ENCODE results near the gene SEMA3F. TPM values are rescaled to one million over a fixed set of nuclear protein-coding genes. Genes with fewer than 3 reads are reported as not detected.

Gene SEMA3F
- total RNA-seq, 1 donor from 2014 or later: 9.1 TPM

DNA sequence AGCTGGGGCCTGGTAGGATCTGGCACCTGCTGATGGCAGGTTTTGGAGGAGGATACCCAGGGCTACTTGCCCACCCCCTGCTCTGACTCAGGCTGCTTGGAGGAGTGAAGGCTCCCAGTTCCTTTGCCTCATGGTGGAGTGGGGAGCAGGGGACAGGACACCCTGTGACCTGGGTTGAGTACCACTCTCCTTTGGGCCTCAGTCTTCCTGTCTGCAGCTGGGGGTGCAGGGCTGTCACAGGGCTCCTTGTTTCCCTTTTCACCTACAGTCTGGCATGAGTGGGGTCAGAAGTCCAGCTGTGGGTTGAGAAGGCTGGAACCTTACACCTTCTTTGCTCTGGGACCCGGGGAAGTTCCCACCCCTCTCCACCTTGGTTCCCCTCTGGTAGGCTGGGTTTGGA is 14.7 kb downstream of the SEMA3F start:
- no peak for DNase-seq (ENCODE audit: low spot score)

DNA sequence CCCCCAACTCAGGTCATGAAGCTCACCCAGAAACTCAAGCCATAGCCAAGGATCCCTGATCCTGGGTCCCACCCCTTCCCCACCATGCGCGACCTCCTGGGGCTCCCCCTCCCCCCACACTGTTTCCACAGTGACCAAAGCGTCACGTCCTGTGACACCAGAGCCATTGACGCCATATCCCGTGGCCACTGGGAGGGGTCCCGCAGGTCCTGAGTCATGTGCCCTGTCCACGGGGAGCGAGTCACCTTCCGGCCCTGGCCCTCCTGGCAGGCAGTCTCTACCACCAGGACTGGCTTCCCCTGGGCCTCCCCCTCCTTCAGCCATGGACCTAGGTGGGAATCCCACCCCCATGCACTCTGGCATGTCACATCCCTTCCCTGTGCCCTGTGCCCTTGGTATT is 15.6 kb downstream of the SEMA3F start:
- DNase-seq (ENCODE audit: low spot score): no peak

DNA sequence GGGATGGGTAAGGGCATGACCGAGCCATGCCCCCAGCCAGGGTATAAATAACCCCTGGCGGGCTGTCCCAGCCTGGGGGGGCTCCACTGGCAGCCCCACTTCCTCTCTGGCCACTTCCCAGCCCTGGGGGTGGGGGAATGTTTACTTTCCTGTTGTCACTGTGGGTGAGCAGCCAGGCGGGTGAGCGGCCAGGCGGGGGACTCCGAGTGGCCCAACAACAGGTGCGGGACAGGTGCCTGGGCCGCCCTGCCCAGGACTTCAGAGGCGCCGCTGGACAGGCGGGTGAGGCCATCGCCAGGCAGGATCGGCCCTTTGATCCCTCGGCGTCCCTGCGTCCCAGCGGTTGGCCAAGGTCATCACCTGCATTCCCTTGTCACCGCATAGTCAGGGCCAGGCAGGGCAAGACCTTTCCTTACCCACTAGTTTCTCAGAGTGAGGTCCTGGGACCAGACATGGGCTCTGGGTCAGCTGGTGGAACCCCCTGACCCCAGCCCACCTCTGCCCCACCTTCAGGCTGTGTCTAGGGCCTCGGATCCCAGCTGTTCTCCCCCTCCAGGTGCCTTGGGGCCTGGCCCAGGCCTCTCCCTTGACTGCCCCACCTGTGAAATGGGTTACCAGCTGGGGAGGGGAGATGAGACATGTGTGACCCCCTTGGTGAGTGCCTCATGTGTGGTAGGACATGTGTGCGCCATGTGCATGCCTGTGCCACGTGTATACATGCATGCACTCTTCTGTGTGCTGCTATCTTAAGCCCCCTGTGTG is 16.6 kb downstream of the SEMA3F start:
- DNase-seq (ENCODE audit: low spot score): no peak

DNA sequence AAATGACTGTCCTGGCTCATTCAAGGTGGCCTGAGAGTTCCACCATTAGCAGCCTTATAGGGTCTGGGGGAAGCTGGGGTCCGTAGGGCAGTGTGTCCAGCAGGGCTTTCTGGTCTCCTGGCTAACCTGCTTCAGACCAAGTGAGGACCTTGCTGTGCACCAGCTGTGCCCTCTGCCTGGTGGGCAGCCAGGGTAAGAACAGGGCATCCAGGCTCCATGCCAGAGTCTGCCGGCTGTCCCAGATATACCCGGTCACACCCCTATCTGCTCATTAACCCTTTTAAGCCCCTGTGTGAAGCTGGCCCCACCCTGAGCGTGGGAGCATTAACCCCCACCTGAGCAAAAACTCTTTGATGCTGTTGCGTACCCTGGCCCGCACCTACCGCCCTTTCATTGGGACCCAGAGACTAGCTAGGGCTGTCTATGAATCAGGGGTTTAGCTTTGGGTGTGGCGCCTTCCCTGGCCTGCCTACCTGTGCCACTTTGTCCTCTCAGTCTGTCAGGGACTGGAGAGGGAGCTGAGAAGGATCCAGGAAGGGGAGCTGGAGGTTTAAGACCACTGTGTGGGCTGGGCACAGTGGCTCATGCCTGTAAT is 17.6 kb downstream of the SEMA3F start:
- DNase-seq (ENCODE audit: low spot score): no peak

DNA sequence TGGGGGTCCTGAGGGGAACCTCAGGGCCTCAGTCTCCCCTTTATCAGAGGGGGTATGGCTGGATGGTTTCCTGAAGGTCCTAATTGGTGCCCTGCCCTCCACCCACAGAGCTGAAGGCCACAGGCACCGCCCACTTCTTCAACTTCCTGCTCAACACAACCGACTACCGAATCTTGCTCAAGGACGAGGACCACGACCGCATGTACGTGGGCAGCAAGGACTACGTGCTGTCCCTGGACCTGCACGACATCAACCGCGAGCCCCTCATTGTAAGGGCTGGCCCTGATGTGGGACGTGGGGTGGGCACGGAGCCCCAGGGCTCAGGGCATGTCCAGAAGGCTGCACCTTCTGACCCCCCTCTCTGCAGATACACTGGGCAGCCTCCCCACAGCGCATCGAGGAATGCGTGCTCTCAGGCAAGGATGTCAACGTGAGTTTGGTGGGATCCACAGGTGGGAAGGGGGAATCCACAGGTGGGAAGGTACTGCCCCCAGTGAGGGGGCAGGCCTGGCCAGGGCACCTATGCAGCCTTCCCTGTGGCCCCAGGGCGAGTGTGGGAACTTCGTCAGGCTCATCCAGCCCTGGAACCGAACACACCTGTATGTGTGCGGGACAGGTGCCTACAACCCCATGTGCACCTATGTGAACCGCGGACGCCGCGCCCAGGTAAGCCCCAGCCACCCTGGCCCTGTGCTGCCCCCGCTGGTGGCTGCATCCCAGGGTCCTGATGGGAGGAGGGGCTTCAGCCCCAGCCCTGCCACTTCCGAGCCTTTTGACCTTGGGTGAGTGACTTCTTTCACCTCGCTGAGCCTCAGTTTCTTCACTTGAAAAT is 18.8 kb downstream of the SEMA3F start:
- no peak for DNase-seq (ENCODE audit: low spot score)

DNA sequence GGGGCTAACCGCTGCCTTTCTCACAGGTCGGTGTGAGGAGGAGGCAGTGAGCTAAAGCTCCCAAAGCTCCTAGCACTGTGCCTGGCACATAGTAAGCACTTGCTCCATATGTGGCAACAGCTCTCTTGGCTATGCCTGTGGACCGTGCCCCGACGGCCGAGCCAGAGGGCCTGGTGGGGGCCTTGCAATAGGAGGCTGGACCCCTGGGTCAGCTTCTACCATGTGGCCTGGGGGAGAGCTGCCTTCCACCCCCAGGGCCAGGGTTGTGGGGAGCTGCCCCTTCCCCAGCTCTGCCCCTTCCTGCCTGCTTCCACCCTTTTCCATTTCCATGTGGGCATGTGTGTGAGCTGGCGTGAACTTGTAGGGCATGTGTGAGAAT is 19.4 kb downstream of the SEMA3F start:
- DNase-seq (ENCODE audit: low spot score): no peak

DNA sequence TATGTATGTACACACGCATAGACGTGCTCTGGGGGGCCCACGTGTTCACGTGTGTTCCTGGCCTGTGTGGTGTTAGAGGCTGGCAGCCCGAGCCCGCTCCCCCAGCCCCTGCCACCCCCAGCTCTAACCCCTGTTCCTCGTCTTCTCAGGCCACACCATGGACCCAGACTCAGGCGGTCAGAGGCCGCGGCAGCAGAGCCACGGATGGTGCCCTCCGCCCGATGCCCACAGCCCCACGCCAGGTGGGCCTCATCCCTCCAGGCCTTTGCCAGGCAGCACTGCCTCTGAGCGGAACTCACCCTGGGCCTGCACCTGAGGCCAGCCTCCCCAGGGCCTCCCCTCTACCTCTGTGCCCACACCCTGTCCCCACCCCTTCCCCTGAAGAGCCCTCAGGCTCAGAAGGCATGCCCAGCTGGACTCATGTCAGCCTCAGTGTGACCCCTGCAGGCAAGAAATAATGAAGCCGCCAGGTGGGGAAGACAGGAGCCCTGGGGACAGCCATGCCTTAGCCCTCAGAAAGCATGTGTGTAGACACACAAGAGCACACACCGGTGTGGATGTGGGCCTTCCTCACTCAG is 19.9 kb downstream of the SEMA3F start:
- DNase-seq (ENCODE audit: low spot score): no peak

DNA sequence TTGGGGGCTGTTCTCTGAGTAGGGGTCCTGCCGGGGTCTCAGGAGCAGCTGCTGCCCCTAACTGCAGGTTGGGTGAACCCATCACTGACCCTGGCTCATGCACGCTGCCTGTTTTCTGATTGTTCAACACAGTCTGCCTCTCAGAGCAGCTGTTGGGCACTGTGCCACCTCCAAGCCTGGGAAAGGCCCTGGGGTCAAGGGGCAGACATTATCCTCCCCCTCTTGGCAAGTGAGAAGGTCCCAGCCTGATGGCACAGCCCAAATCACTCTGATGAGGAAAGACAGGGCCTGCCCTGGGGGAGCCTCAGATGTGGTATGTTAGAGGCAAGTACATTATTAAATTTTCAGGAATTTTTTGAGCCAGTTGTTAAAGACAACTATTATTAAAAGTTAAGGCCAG is 22.2 kb downstream of the SEMA3F start:
- DNase-seq (ENCODE audit: low spot score): no peak

DNA sequence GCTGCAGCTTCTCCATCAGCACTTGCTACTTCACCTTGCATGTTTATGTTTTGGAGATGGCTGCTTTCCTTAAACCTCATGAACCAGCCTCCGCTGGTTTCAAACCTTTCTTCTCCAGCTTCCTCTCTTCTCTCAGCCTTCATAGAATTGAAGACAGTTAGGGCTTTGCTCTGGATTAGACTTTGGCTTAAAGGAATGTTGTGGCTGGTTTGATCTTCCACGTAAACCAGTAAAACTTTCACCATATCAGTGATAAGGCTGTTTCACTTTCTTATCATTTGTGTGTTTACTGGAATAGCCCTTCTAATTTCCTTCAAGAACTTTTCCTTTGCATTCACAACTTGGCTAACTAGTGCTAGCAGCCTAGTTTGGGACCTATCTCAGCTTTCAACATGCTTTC is 24.6 kb downstream of the SEMA3F start:
- DNase-seq (ENCODE audit: low spot score): peak; percentile 79

DNA sequence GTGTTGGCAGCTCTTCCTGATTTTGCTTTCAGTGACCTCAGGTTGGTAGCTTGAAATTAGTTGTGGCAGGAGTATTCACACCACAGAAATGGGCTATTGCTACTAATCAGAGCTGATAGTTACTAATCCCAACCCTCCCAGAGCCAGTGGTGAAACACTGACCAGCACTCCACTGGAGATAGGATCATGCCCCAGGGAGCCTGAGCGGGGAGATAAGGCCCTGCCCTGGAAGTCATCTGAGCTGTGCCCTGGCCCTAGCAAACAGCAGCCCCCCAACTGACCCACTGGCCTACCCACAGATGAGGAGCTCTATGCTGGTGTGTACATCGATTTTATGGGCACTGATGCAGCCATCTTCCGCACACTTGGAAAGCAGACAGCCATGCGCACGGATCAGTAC is 26.9 kb downstream of the SEMA3F start:
- DNase-seq (ENCODE audit: low spot score): no peak

DNA sequence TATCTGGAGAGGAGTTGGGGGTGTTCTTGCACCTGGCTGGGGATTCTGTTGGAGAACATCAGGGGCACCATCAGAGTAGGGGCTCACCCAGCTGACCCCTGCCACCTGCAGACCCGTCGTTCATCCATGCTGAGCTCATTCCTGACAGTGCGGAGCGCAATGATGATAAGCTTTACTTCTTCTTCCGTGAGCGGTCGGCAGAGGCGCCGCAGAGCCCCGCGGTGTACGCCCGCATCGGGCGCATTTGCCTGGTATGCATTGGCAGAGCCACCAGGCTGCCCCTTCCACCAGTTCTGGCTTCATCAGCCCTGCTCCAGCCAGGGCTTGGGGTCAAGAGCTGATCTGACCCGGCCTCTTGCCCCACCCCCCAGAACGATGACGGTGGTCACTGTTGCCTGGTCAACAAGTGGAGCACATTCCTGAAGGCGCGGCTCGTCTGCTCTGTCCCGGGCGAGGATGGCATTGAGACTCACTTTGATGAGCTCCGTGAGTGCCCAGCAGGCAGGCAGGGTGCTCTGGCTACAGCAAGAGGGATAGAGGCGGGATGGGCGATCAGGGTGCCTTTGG is 27.5 kb downstream of the SEMA3F start:
- DNase-seq (ENCODE audit: low spot score): no peak

DNA sequence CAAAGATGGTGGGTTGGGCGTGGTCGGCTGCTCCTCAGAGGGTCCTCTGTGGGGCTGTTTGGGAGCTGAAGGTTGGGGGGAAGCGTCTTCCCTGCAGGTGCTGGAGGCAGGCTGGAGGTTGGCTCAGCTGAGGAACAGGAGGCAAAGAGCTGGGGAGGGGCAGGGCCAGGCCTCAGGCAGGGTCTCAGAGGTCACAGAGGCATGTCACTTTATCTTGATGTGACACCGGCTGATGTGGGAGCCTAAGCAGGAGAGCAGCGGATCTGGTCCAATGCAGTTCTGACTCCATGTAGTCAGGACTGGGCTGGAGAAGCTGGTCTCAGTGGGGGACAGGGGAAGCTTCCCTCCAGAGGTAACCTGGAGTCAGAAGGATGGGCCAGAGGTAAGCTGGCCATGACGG is 28.6 kb downstream of the SEMA3F start:
- no peak for DNase-seq (ENCODE audit: low spot score)

DNA sequence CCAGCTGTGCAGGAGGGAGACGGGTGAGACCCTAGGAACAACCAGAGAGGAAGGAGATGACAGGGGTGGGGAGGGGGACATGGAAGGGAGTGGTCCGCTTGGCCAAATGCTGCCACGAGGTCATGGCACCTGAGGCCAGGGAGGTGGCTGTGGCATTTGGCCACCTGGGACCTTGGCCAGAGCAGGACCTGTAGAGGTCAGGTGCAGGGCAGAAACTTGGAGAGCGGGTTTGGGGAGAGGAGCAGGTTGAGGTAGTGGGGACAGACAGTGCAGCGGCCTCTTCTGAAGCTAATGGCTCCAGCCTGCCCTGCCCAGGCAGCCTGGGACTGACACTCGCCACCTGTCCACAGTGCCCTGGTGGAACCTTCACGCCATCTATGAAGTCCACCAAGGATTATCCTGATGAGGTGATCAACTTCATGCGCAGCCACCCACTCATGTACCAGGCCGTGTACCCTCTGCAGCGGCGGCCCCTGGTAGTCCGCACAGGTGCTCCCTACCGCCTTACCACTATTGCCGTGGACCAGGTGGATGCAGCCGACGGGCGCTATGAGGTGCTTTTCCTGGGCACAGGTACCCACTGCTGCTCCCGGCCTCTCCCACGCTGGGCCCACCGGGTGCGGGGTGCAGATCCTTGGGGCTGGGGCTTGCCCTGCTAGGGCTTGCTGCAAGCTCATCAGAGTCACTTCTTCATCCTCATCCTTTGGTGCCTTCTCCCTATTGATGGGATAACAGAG is 29.3 kb downstream of the SEMA3F start:
- no peak for DNase-seq (ENCODE audit: low spot score)

DNA sequence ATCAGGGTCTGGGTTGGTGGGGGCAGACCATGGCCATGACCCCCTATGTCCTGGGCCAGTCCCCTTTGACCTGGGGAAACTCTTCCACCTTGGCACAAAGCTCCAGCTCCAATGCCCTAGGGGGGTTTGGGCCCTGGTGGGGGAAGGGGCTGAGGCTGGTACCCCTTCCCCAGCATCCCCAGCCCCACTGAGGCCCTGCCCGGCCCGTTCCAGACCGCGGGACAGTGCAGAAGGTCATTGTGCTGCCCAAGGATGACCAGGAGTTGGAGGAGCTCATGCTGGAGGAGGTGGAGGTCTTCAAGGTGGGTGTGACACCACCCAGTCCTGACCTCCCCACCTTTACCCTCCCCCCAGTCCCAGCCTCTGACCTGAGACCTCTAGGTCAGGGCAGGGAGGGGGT is 30.1 kb downstream of the SEMA3F start:
- DNase-seq (ENCODE audit: low spot score): no peak

DNA sequence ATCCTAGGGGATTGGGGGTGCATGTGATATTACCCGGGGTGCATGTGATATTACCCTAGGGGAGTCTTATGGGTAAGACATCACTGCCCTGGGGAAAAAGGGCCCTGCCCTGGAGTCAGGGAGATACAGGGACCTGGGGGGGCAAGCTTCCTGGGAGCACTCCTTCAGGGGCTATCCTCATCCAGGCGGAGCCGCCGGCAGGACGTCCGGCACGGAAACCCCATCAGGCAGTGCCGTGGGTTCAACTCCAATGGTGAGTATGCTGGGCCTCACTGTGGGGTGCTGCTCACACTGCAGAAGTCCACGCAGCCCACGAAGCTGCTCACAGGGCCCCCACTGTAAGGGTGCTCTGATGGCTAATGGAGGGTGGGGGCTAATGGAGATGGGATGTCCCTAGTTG is 31.0 kb downstream of the SEMA3F start:
- DNase-seq (ENCODE audit: low spot score): no peak

DNA sequence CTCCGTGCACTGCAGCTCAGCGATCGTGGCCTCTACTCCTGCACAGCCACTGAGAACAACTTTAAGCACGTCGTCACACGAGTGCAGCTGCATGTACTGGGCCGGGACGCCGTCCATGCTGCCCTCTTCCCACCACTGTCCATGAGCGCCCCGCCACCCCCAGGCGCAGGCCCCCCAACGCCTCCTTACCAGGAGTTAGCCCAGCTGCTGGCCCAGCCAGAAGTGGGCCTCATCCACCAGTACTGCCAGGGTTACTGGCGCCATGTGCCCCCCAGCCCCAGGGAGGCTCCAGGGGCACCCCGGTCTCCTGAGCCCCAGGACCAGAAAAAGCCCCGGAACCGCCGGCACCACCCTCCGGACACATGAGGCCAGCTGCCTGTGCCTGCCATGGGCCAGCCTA is 32.6 kb downstream of the SEMA3F start:
- DNase-seq (ENCODE audit: low spot score): no peak

DNA sequence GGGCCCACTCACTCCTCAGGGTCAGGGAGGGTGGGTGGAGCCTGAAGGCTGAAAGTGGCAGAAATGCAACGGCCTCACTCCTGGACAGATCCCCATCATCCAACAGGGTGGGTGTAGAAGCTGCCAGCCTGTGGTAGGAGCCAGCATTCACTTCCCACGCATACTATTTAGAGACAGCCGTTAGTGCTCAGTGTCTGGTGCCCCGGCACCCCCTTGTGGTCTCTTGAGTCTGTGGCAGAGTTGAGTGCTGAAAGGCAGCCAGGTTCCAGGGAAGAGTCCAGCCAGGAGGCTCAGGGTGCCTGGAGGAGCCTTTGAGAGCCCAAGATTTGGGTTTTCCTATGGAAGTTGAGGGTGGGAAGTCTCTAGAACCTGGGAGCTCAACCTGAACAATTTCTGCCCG is 34.1 kb downstream of the SEMA3F start:
- peak; percentile 89 for DNase-seq (ENCODE audit: low spot score)

DNA sequence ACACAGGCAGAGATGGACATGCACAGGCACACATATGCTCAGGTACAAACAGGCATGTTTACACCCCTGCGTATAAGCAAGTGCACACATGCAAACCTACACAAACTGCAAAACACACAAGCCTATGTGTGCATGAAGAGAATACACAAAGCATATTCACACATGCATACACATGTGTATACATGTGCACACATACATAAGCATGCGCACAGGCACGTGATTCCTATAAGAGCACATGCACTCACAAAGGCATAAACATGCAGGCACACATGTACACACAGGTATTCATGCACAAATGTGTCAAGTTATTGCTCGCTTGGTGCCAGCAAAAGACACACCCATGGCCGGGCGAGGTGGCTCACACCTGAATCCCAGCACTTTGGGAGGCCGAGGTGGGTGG is 34.9 kb downstream of the SEMA3F start:
- DNase-seq (ENCODE audit: low spot score): no peak

DNA sequence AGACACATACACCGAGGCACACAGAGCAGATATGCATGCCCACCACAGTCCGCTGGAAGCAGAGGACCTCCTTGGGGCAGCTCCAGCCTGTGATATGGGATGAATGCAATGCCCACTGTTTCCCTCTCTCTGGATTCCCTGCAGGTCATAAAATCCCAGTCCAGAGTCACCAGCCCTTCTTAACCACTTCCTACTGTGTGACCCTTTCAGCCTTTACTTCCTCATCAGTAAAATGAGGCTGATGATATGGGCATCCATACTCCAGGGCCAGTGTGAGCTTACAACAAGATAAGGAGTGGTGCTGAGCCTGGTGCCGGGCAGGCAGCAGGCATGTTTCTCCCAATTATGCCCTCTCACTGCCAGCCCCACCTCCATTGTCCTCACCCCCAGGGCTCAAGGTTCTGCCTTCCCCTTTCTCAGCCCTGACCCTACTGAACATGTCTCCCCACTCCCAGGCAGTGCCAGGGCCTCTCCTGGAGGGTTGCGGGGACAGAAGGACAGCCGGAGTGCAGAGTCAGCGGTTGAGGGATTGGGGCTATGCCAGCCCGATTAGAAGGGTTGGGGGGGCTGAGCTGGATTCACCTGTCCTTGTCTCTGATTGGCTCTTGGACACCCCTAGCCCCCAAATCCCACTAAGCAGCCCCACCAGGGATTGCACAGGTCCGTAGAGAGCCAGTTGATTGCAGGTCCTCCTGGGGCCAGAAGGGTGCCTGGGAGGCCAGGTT is 36.0 kb downstream of the SEMA3F start, which contains the start of gene GNAT1:
Gene GNAT1 (plus strand): TSS at position 675 of the 725 bp plus-strand sequence. CDS start 116 bp downstream, outside the sequence.
- no peak for DNase-seq (ENCODE audit: low spot score)

DNA sequence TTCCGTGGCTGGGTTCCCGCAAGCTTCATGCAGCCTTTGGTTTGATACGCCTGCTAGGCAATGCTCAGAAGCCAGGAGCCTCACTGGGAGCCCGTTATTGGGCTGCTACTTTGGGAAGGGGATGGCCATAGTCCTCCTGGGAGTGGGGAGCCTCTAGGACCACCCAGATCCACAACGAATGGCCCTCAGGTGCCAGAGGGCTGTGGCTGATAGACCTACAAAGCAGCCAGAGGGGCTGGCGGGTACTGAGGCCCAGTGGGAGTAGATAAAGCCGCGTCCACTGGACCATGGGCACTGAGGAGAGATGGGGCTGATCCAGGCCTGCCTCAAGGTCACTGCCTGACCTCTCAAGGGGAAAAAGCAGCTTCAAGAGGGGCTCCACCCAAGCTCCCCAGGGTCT is 37.0 kb downstream of the SEMA3F start:
- no peak for DNase-seq (ENCODE audit: low spot score)
